Astrocyte (in vitro differentiated cells and primary cell): ENCODE measurements around the gene RPS2.

ENCODE experiments used
- CTCF ChIP-seq: IDR thresholded peaks from 2 replicates; pipeline ENCODE4 v1.5.1; 2011; ENCODE audit warnings: low read depth, mild to moderate bottlenecking, inconsistent platforms, low read length, moderate library complexity; ENCODE audit not compliant: insufficient read depth
- EZH2 ChIP-seq: IDR thresholded peaks from 2 replicates; pipeline ENCODE4 v1.6.1; 2012; ENCODE audit warnings: mild to moderate bottlenecking, low read length, inconsistent platforms; ENCODE audit not compliant: insufficient read depth

GRCh38 chr16:1938910-1939309, 25.7 kb downstream of the RPS2 start:
- TF ChIP-seq CTCF (no peak), EZH2 (no peak)
